NCI-H524 treated with DMSO at 0.1 percent for 48 hours (cell line): ENCODE data around the gene PFKFB3.

ENCODE experiments used
- DNase-seq: peaks from one replicate; lab custom pipeline; 2025; lab: John Stamatoyannopoulos, UW

Gene PFKFB3

DNA sequence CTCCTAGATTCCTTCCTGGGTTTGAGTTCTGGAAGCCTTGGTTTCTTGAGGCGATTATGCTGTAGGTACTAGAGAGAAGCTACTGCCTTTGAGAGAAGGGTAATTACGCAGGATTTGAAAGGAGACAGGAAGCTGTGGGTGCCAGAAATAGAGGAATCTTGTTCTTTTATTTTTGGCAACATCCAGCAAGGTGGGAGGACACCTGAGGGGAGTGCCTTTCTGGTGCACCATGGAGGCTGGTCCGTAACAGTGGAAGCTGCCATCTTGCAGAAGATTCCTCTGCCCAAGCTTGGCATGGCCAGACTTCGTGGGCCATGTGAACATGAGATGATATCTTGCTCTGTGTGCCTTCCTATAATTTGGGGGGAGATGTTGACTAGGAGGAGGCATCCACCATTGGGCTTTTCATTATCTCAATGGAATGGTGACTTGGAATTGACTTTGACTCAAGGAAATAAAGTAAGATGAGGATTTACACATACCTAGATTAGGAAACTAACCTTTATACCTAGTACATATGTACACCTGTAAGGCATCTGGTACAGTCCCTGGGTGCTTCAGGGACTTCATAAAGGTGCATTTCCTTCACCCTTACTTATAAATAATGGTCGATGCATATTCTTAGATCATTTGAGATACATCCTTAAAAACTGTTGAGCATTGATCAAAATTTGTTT is 98.2 kb downstream of the PFKFB3 start:
- no peak for DNase-seq

DNA sequence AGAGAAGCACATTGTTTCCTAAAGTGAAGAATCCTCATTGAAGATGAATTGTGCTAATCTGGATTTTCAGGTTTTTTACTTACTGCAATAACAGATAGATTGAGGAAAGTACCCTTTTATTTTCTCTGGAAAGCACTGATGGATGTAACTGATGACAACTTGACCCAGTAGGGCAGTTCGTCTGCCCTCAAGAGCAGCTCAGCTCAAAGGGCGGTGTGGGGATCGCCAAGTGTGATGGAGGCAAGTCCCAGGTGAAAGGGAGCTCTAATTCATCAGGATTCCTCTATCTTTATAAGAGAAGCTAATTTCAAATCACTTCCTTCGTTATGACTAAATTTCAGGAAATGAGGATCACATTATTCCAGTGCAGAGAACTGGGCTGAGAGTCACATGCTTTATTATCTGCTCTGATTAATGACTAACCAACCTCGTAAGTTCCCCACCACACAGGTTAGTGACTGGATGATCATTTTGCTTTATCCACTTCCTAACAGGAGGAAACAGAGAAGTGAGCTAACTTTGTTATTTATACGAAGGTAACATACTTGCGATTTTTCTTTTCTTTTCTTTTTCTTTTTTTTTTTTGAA is 98.8 kb downstream of the PFKFB3 start:
- DNase-seq, result no peak
